H1 (cell line): Measurements from ENCODE around the gene IKZF2. TPM values are rescaled to one million over a fixed set of nuclear protein-coding genes. Genes with fewer than 3 reads are reported as not detected.

Experiments used
- CTCF ChIA-PET: fragments of 300-600 bp; sonication (Branson Sonifier 250); formaldehyde crosslinking; loops from one replicate; lab custom pipeline; 2021; ENCODE audit not compliant: partially characterized antibody; lab: Charles Lee
- POLR2A ChIA-PET: fragments of 300-600 bp; sonication (Branson Sonifier 250); formaldehyde crosslinking; loops from one replicate; lab custom pipeline; 2021; ENCODE audit warnings: inconsistent platforms; ENCODE audit not compliant: partially characterized antibody; lab: Charles Lee
- DNase-seq, 2 experiments: peaks; one replicate each; pipeline versions ENCODE4 v3.0.0 to v3.0.0-alpha.2; 2010 to 2022; ENCODE audit warnings: low spot score in 2 of 2, low read depth in 1 of 2, mixed read lengths in 1 of 2
- FAIRE-seq: peaks from 2 replicates; lab custom pipeline; 2011; peaks lifted over from hg19 to GRCh38; lab: Jason Lieb, UNC
- H2AFZ ChIP-seq: 2 replicates; pipeline ENCODE4 v1.8.1; 2012; ENCODE audit warnings: low read length, inconsistent platforms
- H2AK5ac ChIP-seq: 2 replicates; pipeline ENCODE4 v1.6.1; 2013; ENCODE audit warnings: low read depth, low read length
- H2BK120ac ChIP-seq: replicated peaks from 2 replicates; pipeline ENCODE3; 2013; ENCODE audit warnings: low read depth, low read length, inconsistent platforms
- H2BK12ac ChIP-seq: 2 replicates; pipeline ENCODE4 v1.6.1; 2013; ENCODE audit warnings: low read depth, low read length
- H2BK15ac ChIP-seq: 2 replicates; pipeline ENCODE4 v1.6.1; 2013; ENCODE audit warnings: low read length
- H2BK20ac ChIP-seq: 2 replicates; pipeline ENCODE4 v1.6.1; 2013; ENCODE audit warnings: low read length
- H2BK5ac ChIP-seq: 2 replicates; pipeline ENCODE4 v1.6.1; 2013; ENCODE audit warnings: low read depth, low read length
- H3K14ac ChIP-seq: 2 replicates; pipeline ENCODE4 v1.6.1; 2013; ENCODE audit warnings: inconsistent platforms; ENCODE audit not compliant: insufficient read length
- H3K18ac ChIP-seq: 2 replicates; pipeline ENCODE4 v1.6.1; 2013; ENCODE audit warnings: low read length; ENCODE audit errors: extremely low read depth
- H3K23ac ChIP-seq: 2 replicates; pipeline ENCODE4 v1.6.1; 2013; ENCODE audit warnings: inconsistent platforms; ENCODE audit not compliant: insufficient read length
- H3K23me2 ChIP-seq: 2 replicates; pipeline ENCODE4 v1.6.1; 2013; ENCODE audit warnings: low read depth, low read length
- H3K27ac ChIP-seq: 2 replicates; pipeline ENCODE4 v1.6.1; 2011; ENCODE audit warnings: low read depth, low read length, inconsistent platforms
- H3K27me3 ChIP-seq, 4 experiments: replicated peaks in 1 of 4; 1 replicate in 1 of 4; 2 replicates in 3 of 4; pipeline versions ENCODE4 v1.6.1 to v1.8.1; 2011 to 2013; ENCODE audit warnings: low read length in 3 of 4, mild to moderate bottlenecking in 3 of 4, inconsistent platforms in 2 of 4, mixed read lengths in 2 of 4, moderate library complexity in 1 of 4; ENCODE audit not compliant: control insufficient read depth in 3 of 4, insufficient read depth in 3 of 4; ENCODE audit errors: extremely low read depth in 1 of 4
- H3K36me3 ChIP-seq, 4 experiments: 2 replicates each; pipeline versions ENCODE4 v1.6.1 to v1.8.1; 2011 to 2013; ENCODE audit warnings: mild to moderate bottlenecking in 4 of 4, low read length in 3 of 4, moderate library complexity in 2 of 4, control low read depth in 1 of 4, inconsistent platforms in 1 of 4; ENCODE audit not compliant: insufficient read depth in 4 of 4, control insufficient read depth in 2 of 4
- H3K4ac ChIP-seq: replicated peaks from 2 replicates; pipeline ENCODE3; 2013; ENCODE audit warnings: low read length, low read depth, mixed read lengths, inconsistent platforms; ENCODE audit not compliant: insufficient read length
- H3K4me1 ChIP-seq, 4 experiments: replicated peaks in 1 of 4; 1 replicate in 1 of 4; 2 replicates in 3 of 4; pipeline versions ENCODE4 v1.6.1 to v1.8.1; 2011 to 2013; ENCODE audit warnings: low read length in 3 of 4, inconsistent platforms in 2 of 4, mixed read lengths in 1 of 4; ENCODE audit not compliant: insufficient read depth in 4 of 4, control insufficient read depth in 3 of 4
- H3K4me2 ChIP-seq, 2 experiments: 2 replicates each; pipeline versions ENCODE4 v1.6.1 to v1.8.1; 2011 to 2013; ENCODE audit warnings: low read depth in 2 of 2, low read length in 2 of 2, control low read depth in 1 of 2, inconsistent platforms in 1 of 2, mild to moderate bottlenecking in 1 of 2; ENCODE audit not compliant: insufficient read depth in 1 of 2
- H3K4me3 ChIP-seq, 4 experiments: fragments of 200-600, 300-600 bp in 1 of 4; sonication (generic), shearing (Covaris generic), sonication (Bioruptor Twin) in 1 of 4; 2 replicates each; pipeline versions ENCODE4 v1.5.1 to v1.8.1; 2011 to 2016; ENCODE audit warnings: low read length in 4 of 4, low read depth in 3 of 4, control low read depth in 2 of 4, inconsistent platforms in 2 of 4, mild to moderate bottlenecking in 2 of 4, mixed read lengths in 1 of 4, moderate library complexity in 1 of 4; ENCODE audit not compliant: insufficient read depth in 2 of 4; ENCODE audit errors: extremely low read depth in 1 of 4
- H3K56ac ChIP-seq: replicated peaks from 2 replicates; pipeline ENCODE3; 2013; ENCODE audit warnings: low read depth, mild to moderate bottlenecking, mixed read lengths, low read length, inconsistent platforms; ENCODE audit not compliant: insufficient read length
- H3K79me1 ChIP-seq: 2 replicates; pipeline ENCODE4 v1.6.1; 2013; ENCODE audit warnings: low read depth, low read length, control low read depth
- H3K79me2 ChIP-seq, 2 experiments: 2 replicates each; pipeline versions ENCODE4 v1.6.1 to v1.8.1; 2012 to 2013; ENCODE audit warnings: low read length in 2 of 2, mild to moderate bottlenecking in 2 of 2, inconsistent platforms in 1 of 2; ENCODE audit not compliant: insufficient read depth in 2 of 2, control insufficient read depth in 1 of 2
- H3K9ac ChIP-seq, 4 experiments: replicated peaks in 1 of 4; 1 replicate in 1 of 4; 2 replicates in 3 of 4; pipeline versions ENCODE4 v1.6.1 to v1.8.1; 2011 to 2013; ENCODE audit warnings: low read depth in 3 of 4, low read length in 3 of 4, control low read depth in 2 of 4, mild to moderate bottlenecking in 2 of 4, moderate library complexity in 2 of 4, inconsistent platforms in 1 of 4; ENCODE audit errors: extremely low read depth in 1 of 4
- H3K9me3 ChIP-seq, 2 experiments: 2 replicates each; pipeline versions ENCODE4 v1.6.1 to v1.8.1; 2012 to 2013; ENCODE audit warnings: mild to moderate bottlenecking in 2 of 2, moderate library complexity in 2 of 2, control low read depth in 1 of 2, inconsistent platforms in 1 of 2, low read depth in 1 of 2, low read length in 1 of 2, mixed read lengths in 1 of 2; ENCODE audit not compliant: insufficient read depth in 2 of 2
- H4K20me1 ChIP-seq, 2 experiments: replicated peaks in 1 of 2; 2 replicates each; pipeline versions ENCODE3 to v1.8.1; 2011 to 2013; ENCODE audit warnings: inconsistent platforms in 2 of 2, low read length in 2 of 2, mild to moderate bottlenecking in 1 of 2; ENCODE audit not compliant: insufficient read depth in 2 of 2, control insufficient read depth in 1 of 2
- H4K5ac ChIP-seq: 2 replicates; pipeline ENCODE4 v1.6.1; 2013; ENCODE audit warnings: low read length, low read depth, mixed read lengths, inconsistent platforms; ENCODE audit not compliant: insufficient read length
- H4K8ac ChIP-seq: 2 replicates; pipeline ENCODE4 v1.8.0; 2013; ENCODE audit warnings: mild to moderate bottlenecking, moderate library complexity, low read length, inconsistent platforms; ENCODE audit not compliant: insufficient read depth; ENCODE audit errors: extremely low read depth
- H4K91ac ChIP-seq: replicated peaks from 2 replicates; pipeline ENCODE3; 2013; ENCODE audit warnings: low read length, mixed read lengths, inconsistent platforms; ENCODE audit not compliant: insufficient read length
- ASH2L ChIP-seq: fragments of 200-600, 300-600 bp; sonication (generic); IDR thresholded peaks from one replicate; pipeline ENCODE4 v1.7.1; 2017; ENCODE audit warnings: low read length
- CBX5 ChIP-seq: fragments of 300-800, 300-1000 bp; sonication (generic); IDR thresholded peaks from 2 replicates; pipeline ENCODE4 v1.7.1; 2016; ENCODE audit warnings: antibody characterized with exemption, low read length, low read depth
- CTBP2 ChIP-seq: IDR thresholded peaks from 2 replicates; pipeline ENCODE4 v1.7.0; 2011; ENCODE audit warnings: borderline replicate concordance, mild to moderate bottlenecking, moderate library complexity, mixed read lengths, low read length; ENCODE audit not compliant: insufficient read depth, insufficient read length
- NRF1 ChIP-seq: IDR thresholded peaks from 2 replicates; pipeline ENCODE4 v1.6.1; 2011; ENCODE audit warnings: mild to moderate bottlenecking, low read depth, low read length, improper control_type of control experiment
- POLR2A ChIP-seq, 2 experiments: IDR thresholded peaks; 1 replicate in 1 of 2; 2 replicates in 1 of 2; pipeline ENCODE4 v1.6.1; 2011; ENCODE audit warnings: low read depth in 2 of 2, low read length in 2 of 2, mild to moderate bottlenecking in 2 of 2; ENCODE audit errors: control extremely low read depth in 1 of 2
- RFX5 ChIP-seq: IDR thresholded peaks from 2 replicates; pipeline ENCODE4 v1.6.1; 2011; ENCODE audit warnings: low read depth, low read length, improper control_type of control experiment, borderline replicate concordance
- RNF2 ChIP-seq: fragments of 200-900, 300-1000 bp; sonication (generic); IDR thresholded peaks from 2 replicates; pipeline ENCODE4 v1.7.1; 2016; ENCODE audit warnings: borderline replicate concordance, low read depth, mild to moderate bottlenecking, antibody characterized with exemption, low read length; ENCODE audit not compliant: poor library complexity, severe bottlenecking; ENCODE audit errors: missing control alignments
- SP2 ChIP-seq: IDR thresholded peaks from 2 replicates; pipeline ENCODE4 v1.6.1; 2012; ENCODE audit warnings: mild to moderate bottlenecking, low read length, inconsistent platforms
- SRF ChIP-seq: IDR thresholded peaks from 2 replicates; pipeline ENCODE4 v1.6.1; 2011; ENCODE audit warnings: mild to moderate bottlenecking, low read depth, low read length, moderate library complexity
- TCF12 ChIP-seq: IDR thresholded peaks from 2 replicates; pipeline ENCODE4 v1.6.1; 2011; ENCODE audit warnings: low read depth, mild to moderate bottlenecking, low read length
- TEAD4 ChIP-seq: IDR thresholded peaks from 2 replicates; pipeline ENCODE4 v1.6.1; 2012; ENCODE audit warnings: low read depth, low read length, inconsistent platforms, mixed read lengths
- ZNF274 ChIP-seq: IDR thresholded peaks from 2 replicates; pipeline ENCODE4 v1.7.0; 2012; ENCODE audit warnings: low read length, borderline replicate concordance; ENCODE audit errors: extremely low read depth
- WGBS, 2 experiments: shearing (Covaris generic) in 1 of 2; methylation state at CpG; one replicate each; pipeline versions ENCODE4 v1.1.6 to v1.1.7; 2013 to 2015; ENCODE audit warnings: low lambda C conversion rate in 2 of 2, mixed read lengths in 2 of 2, inconsistent platforms in 1 of 2, low coverage in 1 of 2, missing lambda C conversion rate in 1 of 2; ENCODE audit not compliant: insufficient replicate concordance in 2 of 2, insufficient coverage in 1 of 2, insufficient read length in 1 of 2; ENCODE audit errors: extremely low coverage in 1 of 2, missing lambda C conversion rate in 1 of 2; 5-methylcytosine and 5-hydroxymethylcytosine counted together
- polyA plus RNA-seq, 7 experiments: library from polyadenylated mRNA; depleted of rRNA in 3 of 7; stranded (reverse) in 5 of 7; unstranded in 2 of 7; fragments of >200 nt in 5 of 7; fragments of 200-250 nt in 2 of 7; gene quantifications; 1 replicate in 5 of 7; 2 replicates in 1 of 7; 4 replicates in 1 of 7; pipeline versions ENCODE4 v1.2.1 to v1.2.3, GENCODE V29; 2011 to 2013; ENCODE audit warnings: missing spikeins in 2 of 7, mixed read lengths in 2 of 7
- total RNA-seq: library from RNA; stranded (reverse); fragmentation: NEBNext Ultra II Directional; extraction: Animal tissue kit (Norgen Biotek cat#: 25700); gene quantifications from 2 replicates; pipeline ENCODE4 v1.2.1, GENCODE V29; 2021
- TF ChIP-seq, protein P1 (sequence below): IDR thresholded peaks from 2 replicates; pipeline ENCODE4 v1.6.1; 2012; ENCODE audit warnings: inconsistent platforms

The IKZF2 gene
- total and polyA plus RNA-seq, 2 of the 8 experiments (the other 6 are each of a cell fraction or from before 2014, with no cell fraction given) = 1.7 to 4.4 TPM

DNA sequence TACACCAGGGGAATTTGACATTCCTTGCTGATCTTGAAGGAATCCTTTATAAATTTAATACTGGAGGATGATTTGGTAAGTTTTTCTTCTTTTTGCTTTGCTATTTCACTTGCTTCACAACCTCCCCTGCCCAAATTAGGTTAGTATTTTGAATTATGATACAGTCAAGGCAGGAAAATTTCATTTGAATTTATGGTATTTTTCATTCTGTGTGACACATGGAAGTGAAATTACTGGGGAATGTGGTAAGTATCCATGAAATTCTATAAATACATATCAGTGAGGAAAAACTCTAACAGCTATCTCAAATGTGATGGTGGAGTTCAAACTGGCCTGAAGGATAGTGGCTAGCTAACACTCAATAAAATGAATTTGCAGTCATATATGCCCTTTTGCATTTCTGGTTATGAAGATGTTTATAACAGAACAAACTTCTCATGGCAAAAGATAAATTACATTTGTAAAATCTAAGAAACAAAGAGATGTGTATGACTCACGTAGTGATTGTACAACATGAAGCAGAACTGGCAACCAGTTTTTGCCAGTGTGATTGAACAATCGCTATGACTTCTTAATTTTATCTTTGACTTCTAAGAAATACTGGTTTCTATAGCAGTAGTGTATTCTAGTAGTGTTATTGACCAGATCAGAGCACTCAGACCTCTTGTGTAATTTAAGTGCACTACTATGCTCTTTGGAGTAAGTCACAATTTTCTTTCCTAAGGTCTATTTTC, 152.6 kb downstream of the IKZF2 start:
- H3K56ac ChIP-seq = no peak overlapping the region
- H3K4ac ChIP-seq = no peak overlapping the region
- no peaks in the 10 kb centered on the region for H3K4me1 ChIP-seq
- H4K5ac ChIP-seq = no peak overlapping the region
- DNase-seq (no peak), FAIRE-seq (no peak)
- no peaks in the 10 kb centered on the region for H3K27me3 ChIP-seq
- CTCF ChIA-PET = interaction anchor here (0.8 kb wide), 1 partner anchor 163 kb away, joined by 3 read pairs; no protein-coding TSS in a partner anchor
- no peaks in the 10 kb centered on the region for H4K20me1 ChIP-seq
- no peak overlapping the region for H3K18ac ChIP-seq
- no peak overlapping the region for H3K4me2 ChIP-seq
- no peaks in the 10 kb centered on the region for H3K79me1 ChIP-seq
- H3K27ac ChIP-seq = no peak overlapping the region
- H2BK12ac ChIP-seq = no peak overlapping the region
- no peak for TF ChIP-seq CBX5
- TF ChIP-seq, protein P1, sequence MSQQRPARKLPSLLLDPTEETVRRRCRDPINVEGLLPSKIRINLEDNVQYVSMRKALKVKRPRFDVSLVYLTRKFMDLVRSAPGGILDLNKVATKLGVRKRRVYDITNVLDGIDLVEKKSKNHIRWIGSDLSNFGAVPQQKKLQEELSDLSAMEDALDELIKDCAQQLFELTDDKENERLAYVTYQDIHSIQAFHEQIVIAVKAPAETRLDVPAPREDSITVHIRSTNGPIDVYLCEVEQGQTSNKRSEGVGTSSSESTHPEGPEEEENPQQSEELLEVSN = no peak
- no peak for TF ChIP-seq ZNF274
- TF ChIP-seq RFX5 = no peak
- TF ChIP-seq RNF2 = no peak
- no peak for TF ChIP-seq SP2
- no peak for TF ChIP-seq TEAD4
- no peak for TF ChIP-seq POLR2A (IDR thresholded peaks at IDR 0.05; ENCODE audit: control extremely low read depth in 1 of 2, low read depth in 2 of 2, low read length in 2 of 2)
- no peak for TF ChIP-seq TCF12
- TF ChIP-seq CTBP2 = no peak
- no peak for TF ChIP-seq NRF1
- TF ChIP-seq SRF = no peak
- no peak for TF ChIP-seq ASH2L
- TF ChIP-seq, all 59 proteins: peak for 0
- H2BK120ac ChIP-seq = no peak overlapping the region
- H2AFZ ChIP-seq = no peak overlapping the region
- no peak overlapping the region for H2AK5ac ChIP-seq
- no peak overlapping the region for H3K14ac ChIP-seq
- POLR2A ChIA-PET = no interaction called here
- no peak overlapping the region for H3K4me3 ChIP-seq
- no peak overlapping the region for H2BK20ac ChIP-seq
- no peaks in the 10 kb centered on the region for H3K79me2 ChIP-seq
- no peak overlapping the region for H2BK5ac ChIP-seq
- no peak overlapping the region for H2BK15ac ChIP-seq
- no peak overlapping the region for H3K9ac ChIP-seq
- H3K9me3 ChIP-seq = no peaks in the 10 kb centered on the region
- H3K36me3 ChIP-seq = no peaks in the 10 kb centered on the region
- no peak overlapping the region for H3K23ac ChIP-seq
- H4K91ac ChIP-seq = no peak overlapping the region
- no peaks in the 10 kb centered on the region for H3K23me2 ChIP-seq
- H4K8ac ChIP-seq = no peak overlapping the region
- 82% methylated on average over 2 of the region's 2 CpGs; no CpG with 5 or more reads in 1 of the 2 experiments for WGBS, 2 experiments
